Right forelimb (tissue), 1 donor: ENCODE results near the gene PLA2G4D.

Source experiments
- DNase-seq: peaks from one replicate; pipeline ENCODE4 v3.0.0-alpha.2; 2018

PLA2G4D gene

DNA sequence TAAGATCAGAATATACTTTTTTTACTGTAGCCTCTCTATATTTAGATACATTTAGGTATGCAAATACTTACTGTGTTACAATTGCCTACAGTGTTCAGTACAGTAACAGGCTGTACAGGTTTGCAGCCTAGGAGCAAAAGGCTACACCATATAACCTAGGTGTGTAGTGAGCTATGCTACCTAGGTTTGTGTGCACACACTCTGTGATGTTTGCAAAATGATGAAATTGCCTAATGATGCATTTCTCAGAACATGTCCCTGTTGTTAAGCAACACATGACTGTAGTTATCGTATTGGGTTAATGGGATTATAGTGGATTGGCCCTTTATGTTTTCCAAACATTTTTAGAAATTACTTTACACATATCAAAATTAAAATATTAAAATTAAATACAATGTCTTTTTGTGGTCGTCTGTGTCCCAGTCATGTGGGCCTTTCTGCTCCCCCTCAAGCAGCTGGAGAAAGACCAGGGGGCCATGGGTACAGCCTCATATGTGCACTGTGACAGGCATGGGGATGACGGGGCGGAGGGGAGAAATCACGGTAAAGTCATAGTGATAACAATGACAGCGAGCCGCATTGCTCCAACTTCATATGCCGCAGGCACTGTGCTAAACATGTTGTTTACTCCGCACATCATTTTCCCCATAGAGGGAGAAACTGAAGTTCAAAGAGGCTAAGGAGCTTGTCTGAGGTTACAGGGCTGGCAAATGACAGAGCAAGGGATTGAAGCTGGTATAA, 46.1 kb downstream of the PLA2G4D start:
- DNase-seq, result peak; percentile 23

DNA sequence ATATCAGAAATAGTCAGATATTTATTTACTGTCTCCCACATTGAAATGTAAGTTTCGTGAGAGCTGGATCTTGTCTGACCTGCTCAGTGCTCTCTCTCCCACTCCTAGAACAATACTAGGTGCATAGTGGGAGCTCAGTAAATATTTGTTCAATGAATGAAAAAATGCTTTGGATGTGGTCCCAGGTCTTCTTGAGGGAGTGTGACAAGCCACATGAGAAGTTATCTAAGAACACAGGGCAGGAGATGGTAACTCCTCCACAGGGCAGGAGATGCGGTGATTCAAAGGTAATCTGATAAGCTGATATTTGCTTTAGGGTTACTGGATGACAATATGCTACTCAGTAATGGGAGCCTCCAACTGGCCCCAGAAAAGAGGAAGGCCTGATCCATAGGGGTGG, 47.8 kb downstream of the PLA2G4D start:
- no peak for DNase-seq

DNA sequence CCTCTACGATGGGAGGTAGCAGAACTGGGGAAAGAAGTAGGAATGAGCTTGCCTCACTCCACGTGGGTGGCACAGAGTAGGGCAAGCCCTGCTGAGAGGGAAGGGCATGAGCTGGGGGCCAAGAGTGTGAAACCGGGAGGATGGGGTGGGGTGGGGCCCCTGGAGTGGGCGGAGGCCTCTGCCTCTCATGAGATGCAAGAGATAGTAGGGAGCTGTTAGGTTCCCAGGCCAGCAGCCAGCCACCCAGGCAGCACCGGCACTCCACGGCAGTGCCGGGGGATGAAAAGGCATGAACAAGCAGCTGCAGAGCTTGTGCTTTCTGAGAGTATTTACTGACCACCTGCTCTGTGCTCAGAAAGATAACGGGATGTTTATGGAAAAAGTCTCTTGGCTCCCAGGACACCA, 49.1 kb downstream of the PLA2G4D start:
- no peak for DNase-seq

- DNase-seq, result no peak
Observed at GRCh38 chr15:42042602-42043400, 51.6 kb downstream of the PLA2G4D start.

DNA sequence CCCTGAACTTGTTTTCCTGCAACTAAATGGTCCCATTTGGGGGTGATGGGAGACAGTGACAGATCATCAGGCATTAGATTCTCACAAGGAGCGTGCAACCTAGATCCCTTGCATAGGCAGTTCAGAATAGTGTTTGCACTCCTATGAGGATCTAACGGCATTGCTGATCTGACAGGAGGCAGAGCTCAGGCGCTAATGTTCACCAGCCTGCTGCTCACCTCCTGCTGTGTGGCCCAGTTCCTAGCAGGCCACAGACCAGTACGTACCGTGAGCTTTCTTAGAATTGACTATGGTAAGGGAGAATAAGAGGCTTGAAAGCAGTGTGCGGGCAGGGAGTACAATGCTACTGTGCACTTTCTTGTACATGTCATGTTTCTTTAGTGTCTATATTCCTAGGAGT, 56.0 kb downstream of the PLA2G4D start:
- DNase-seq, result no peak

DNA sequence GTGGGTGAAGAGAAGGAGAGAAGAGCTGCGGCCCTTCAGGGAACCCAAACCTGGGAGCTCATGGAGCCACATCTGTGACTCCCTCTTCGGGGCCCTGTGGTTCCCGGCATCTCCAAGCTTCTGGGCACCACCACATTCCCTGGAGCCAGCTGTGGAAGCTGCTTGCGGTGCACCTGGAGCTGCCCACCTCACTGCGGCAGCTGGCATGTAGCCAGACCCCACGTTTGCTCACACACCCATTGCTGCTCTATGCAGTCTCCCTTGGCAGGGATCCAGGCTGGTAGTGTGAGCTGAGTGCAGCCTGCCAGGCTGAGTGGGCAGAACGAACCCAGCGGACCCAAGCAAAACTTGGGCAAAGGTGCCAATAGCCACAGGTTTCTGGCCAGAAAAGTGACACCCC, 56.7 kb downstream of the PLA2G4D start:
- no peak for DNase-seq

- DNase-seq, result no peak
Observed at GRCh38 chr15:42036966-42037365, 57.4 kb downstream of the PLA2G4D start.

GRCh38 chr15:42036112-42036905, 58.1 kb downstream of the PLA2G4D start:
- peak; percentile 37 for DNase-seq

DNA sequence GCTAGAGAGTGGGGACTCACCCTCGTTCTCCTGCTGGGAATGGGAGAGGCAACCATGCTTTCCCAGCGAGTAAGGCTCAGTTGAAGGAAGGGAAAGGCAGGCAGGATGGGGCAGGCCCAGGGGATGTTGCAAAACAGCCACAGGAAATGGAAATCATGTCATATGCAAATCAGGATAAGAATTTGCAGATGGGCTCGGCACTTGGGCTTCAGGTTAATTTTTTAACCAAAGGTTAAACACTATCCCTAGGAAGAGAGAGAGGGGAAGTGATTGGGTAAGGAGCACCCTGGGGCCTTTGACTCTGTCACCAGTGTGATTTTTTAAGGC, 59.0 kb downstream of the PLA2G4D start:
- DNase-seq, result no peak

DNA sequence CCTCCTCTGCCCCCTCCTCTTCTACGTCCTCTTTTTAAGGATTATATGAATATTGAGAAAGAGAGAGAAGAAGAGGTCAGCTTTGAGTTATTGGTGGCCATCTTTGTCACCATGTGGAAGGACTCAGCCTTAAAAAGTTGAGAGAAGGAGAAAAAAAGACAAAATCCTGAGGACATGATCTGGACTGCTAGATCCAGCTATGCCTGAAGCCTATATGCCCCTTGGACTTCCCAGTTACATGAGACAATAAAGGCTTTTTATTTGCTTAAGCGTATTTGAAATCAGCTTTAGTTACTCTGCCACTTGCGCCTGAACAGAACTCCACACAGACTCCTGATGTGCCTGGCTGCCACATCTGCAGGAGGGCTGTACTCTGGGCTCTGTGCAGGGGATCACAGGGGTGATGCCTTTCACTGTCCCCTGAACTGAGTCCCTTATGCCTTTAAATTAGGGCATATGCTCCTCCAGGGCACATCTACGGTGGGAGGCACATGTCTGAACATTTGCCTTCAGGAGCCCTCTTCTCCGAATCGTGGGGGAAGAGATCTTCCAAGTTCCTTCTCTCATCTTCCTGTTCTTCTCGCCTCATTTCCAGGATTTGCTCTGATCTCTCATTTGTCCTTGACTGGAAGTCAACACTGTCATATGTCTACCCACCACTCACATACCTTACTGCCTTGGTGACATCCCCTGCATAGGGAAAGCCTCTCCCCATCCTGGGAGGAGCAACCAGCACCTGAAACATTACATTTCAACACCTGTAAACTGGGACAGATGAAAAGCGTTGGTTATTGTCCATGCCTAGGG, 59.5 kb downstream of the PLA2G4D start:
- no peak for DNase-seq

GRCh38 chr15:42033214-42033873, 61.0 kb downstream of the PLA2G4D start:
- DNase-seq, result no peak

- peak; percentile 28 for DNase-seq
Observed at GRCh38 chr15:42032376-42033213, 61.8 kb downstream of the PLA2G4D start.

DNA sequence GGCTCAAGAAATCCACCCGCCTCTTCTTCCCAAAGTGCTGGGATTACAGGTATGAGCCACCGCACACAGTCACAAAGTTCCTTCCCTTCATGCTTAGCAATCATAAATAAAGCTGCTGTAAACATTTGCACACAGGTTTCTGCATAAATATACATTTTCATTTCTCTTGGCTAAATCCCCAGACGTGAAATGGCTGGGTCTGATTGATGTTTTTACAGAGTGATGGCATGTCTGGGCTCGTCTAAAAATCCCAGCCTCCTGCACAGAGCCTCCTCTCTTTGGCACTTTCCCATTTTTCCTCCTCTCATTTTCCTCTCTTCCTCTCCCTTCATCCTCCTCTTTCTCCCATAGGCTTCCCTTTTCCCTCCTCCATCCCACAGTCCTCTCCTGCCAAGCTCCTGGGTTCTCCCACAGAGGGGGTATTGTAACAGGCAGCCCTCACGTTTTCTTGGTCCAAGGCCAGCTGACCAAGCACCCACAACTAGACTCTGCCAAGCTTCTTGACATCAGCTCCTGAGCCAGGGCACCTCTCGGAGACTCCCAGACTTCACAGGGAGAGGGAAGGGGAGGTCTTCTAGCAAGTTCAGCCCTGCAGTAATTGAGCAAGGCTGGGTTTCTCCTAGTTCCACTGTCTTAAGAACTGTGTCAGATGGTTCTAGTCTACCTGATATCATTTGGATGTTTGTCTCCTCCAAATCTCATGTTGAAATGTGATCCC, 63.0 kb downstream of the PLA2G4D start:
- peak; percentile 40 for DNase-seq

- DNase-seq, result no peak
Observed at GRCh38 chr15:42027521-42027920, 66.8 kb downstream of the PLA2G4D start.

DNA sequence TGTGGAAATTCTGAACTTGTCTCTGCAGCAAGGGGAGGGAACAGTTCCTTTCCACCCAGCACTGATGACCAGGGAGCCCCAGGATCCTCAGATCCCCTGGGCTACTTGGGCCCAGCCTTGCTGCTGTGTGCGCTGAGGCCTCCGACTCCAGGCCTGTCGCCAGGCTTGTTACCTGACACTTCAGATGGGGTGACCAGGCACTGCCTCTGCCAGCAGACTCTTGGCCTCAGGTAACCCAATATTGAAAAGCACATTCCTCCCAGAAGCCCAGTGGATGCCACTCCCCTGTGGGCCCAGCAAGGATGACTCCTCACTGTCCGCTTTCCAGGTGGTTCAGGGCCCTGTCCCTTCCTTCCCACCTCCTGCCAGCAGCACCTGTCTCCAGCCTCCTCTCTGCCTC, 70.1 kb downstream of the PLA2G4D start:
- no peak for DNase-seq

DNA sequence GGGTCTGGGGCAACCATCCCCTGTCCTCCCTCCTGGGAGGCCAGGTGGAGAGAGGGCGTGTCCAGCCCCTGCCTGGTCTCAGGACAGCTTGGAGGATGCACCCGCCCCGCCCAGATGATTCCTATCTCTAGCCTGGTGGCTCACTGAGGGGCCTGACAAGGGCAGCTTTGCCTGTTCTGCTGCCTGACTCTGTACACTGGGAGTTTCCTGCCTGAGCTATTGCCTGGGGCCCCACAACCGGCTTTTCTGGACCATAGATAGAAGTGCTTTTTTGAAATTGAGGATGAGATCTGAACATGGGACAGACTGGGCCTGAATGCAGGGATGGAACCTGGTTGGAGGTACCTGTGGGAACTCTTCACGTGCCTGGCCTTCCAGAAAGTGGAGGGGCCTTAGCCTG, 72.8 kb downstream of the PLA2G4D start:
- DNase-seq, result no peak

DNA sequence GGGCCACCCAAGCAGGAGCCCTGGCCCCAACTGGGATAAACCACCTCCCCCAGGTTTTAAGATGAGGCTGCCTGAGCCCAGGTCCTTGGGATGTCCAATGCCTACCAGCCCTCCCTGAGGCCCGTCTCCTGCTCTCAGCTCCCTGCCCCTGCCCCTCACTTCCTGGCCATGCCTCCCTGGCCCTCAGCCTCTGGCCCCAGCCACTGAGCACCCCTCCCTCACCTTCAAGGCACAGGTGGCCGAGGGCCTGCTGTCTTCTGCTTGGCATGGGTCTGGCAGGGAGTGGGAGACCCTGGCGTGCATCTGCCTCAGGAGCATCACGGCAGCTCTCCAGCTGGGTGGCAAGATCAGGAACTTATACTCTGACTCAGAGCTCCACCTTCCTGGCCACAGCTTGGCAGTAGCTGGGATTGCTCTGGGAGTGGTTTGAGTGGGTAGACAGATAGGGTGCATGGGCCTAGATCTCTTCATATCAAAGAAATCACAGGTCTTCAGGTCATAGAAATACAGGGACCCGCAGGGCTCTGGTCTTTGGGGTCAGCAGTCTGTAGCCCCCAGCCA, 73.6 kb downstream of the PLA2G4D start, which contains the start of gene PLA2G4E:
TSS of gene PLA2G4E (minus strand) at position 330 of the 561 bp plus-strand sequence. CDS start at position 318, 12 bp downstream.
- no peak for DNase-seq

DNA sequence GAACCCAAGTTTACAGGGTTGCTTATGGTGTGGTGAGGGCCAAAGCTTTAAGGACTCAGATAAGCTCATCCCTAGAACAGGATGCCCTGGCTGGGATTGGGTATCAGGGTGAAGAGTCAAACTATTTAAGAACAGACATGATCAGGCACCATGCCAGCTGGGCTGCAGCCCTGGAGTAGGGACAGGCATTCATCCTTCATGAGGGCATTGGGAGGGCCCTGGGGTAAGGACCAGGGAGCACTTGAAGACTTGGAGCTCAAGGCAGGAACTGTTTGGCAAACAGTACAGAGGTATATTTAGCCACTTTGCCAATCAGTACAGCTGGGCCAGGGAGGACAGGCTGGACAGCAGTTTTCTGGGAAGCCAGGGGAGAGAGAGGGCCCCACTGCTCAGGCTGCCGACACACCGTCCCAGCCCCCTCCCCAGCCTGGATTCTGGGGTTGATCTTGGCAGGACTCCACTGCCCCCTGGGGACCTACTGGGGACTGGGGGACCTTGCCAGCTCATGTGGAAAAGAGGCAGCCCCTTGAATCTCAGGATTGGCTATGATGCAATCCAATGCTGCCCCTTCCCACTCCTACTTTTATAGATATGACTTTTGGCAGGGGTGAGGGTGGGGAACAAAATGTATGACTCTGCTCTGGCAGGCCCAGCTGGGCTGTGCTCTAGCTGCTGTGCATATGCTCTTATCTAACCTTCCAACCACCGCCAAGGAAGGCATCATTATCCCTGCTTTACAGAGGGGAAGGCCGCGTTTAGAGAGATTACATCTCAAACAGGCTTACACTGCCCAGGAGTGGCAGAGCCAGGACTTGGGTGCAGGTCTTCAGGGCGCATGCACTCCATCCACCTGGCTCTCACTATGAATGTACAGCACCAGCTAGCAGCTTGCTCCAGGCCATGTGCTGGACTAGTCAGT, 75.8 kb downstream of the PLA2G4D start:
- DNase-seq, result no peak
